IPS DF 6.9 (cell line): ENCODE data around the gene ENAH.
"Not testable (repeated sequence)": the region's sequence is repeated elsewhere in the genome, so short reads cannot be mapped to it uniquely, and the experiment has no call there.

Experiments
- DNase-seq: peaks from one replicate; pipeline ENCODE4 v3.0.0-alpha.2; 2013; ENCODE audit warnings: low read depth, low spot score
- H3K27ac ChIP-seq: one replicate; pipeline ENCODE4 v1.5.1; 2013; ENCODE audit warnings: low read length, control low read depth
- H3K27me3 ChIP-seq: 2 replicates; pipeline ENCODE4 v1.6.1; 2013; ENCODE audit warnings: mild to moderate bottlenecking, low read length; ENCODE audit not compliant: control insufficient read depth, insufficient read depth
- H3K36me3 ChIP-seq: 2 replicates; pipeline ENCODE4 v1.6.1; 2013; ENCODE audit warnings: low read length; ENCODE audit not compliant: control insufficient read depth, insufficient read depth
- H3K4me1 ChIP-seq: 2 replicates; pipeline ENCODE4 v1.6.1; 2013; ENCODE audit warnings: low read length; ENCODE audit not compliant: control insufficient read depth, insufficient read depth
- H3K4me3 ChIP-seq: 2 replicates; pipeline ENCODE4 v1.5.1; 2013; ENCODE audit warnings: mild to moderate bottlenecking, low read length
- H3K9me3 ChIP-seq: 2 replicates; pipeline ENCODE4 v1.6.1; 2013; ENCODE audit warnings: low read length, inconsistent platforms; ENCODE audit not compliant: control insufficient read depth, insufficient read depth
- WGBS: extraction: QIAGEN DNeasy Blood & Tissue Kit; methylation state at CpG from one replicate; pipeline ENCODE4 v1.1.7; 2013; ENCODE audit warnings: mixed read lengths, missing lambda C conversion rate; ENCODE audit not compliant: insufficient read length, insufficient coverage; 5-methylcytosine and 5-hydroxymethylcytosine counted together

Gene ENAH

GRCh38 chr1:225644666-225645065 lies 8.3 kb downstream of the ENAH start:
- H3K4me1 ChIP-seq, result no peaks in the 10 kb centered on the region
- H3K4me3 ChIP-seq, result no peak overlapping the region
- no peaks in the 10 kb centered on the region for H3K36me3 ChIP-seq
- WGBS, result no CpG with 5 or more reads among the region's 1 CpG
- no peaks in the 10 kb centered on the region for H3K9me3 ChIP-seq
- DNase-seq, result no peak
- no peak overlapping the region for H3K27ac ChIP-seq
- H3K27me3 ChIP-seq, result no peaks in the 10 kb centered on the region

GRCh38 chr1:225642177-225642576 lies 10.7 kb downstream of the ENAH start:
- no peaks in the 10 kb centered on the region for H3K27me3 ChIP-seq
- H3K4me1 ChIP-seq, result no peaks in the 10 kb centered on the region
- no peak overlapping the region for H3K4me3 ChIP-seq
- no peaks in the 10 kb centered on the region for H3K9me3 ChIP-seq
- no CpG with 5 or more reads among the region's 4 CpGs for WGBS
- no peaks in the 10 kb centered on the region for H3K36me3 ChIP-seq
- H3K27ac ChIP-seq, result no peak overlapping the region
- no peak for DNase-seq

- Histone ChIP-seq H3K4me1 (no peaks in the 10 kb centered on the region), H3K27ac (no peak overlapping the region), H3K36me3 (no peaks in the 10 kb centered on the region), H3K27me3 (no peaks in the 10 kb centered on the region), H3K4me3 (no peak overlapping the region), H3K9me3 (no peaks in the 10 kb centered on the region)
- no peak for DNase-seq
- WGBS, result no CpG with 5 or more reads among the region's 1 CpG
Observed at GRCh38 chr1:225638853-225639252, 14.1 kb downstream of the ENAH start.

- Histone ChIP-seq H3K36me3 (no peaks in the 10 kb centered on the region), H3K27ac (no peak overlapping the region), H3K27me3 (no peaks in the 10 kb centered on the region), H3K9me3 (no peaks in the 10 kb centered on the region), H3K4me3 (no peak overlapping the region), H3K4me1 (no peaks in the 10 kb centered on the region)
- no peak for DNase-seq
- no CpG with 5 or more reads among the region's 3 CpGs for WGBS
Observed at GRCh38 chr1:225637651-225638199, 15.2 kb downstream of the ENAH start.

- H3K4me3 ChIP-seq, H3K4me1 ChIP-seq, H3K9me3 ChIP-seq, H3K27ac ChIP-seq, H3K27me3 ChIP-seq, H3K36me3 ChIP-seq, DNase-seq: not testable (repeated sequence)
- WGBS, result no CpG with 5 or more reads among the region's 8 CpGs
Observed at GRCh38 chr1:225636992-225637391, 15.9 kb downstream of the ENAH start.

GRCh38 chr1:225635649-225636048 lies 17.3 kb downstream of the ENAH start:
- no peak overlapping the region for H3K4me3 ChIP-seq
- no peaks in the 10 kb centered on the region for H3K27me3 ChIP-seq
- H3K4me1 ChIP-seq, result no peaks in the 10 kb centered on the region

GRCh38 chr1:225632836-225633235 lies 20.1 kb downstream of the ENAH start:
- not testable (repeated sequence) for H3K4me1 ChIP-seq, H3K9me3 ChIP-seq, H3K27me3 ChIP-seq, H3K36me3 ChIP-seq, DNase-seq, H3K27ac ChIP-seq, H3K4me3 ChIP-seq
- no CpG with 5 or more reads among the region's 4 CpGs for WGBS

More at GRCh38 chr1:225635649-225636048, 17.3 kb downstream of the ENAH start:
- H3K36me3 ChIP-seq, result no peaks in the 10 kb centered on the region
- H3K27ac ChIP-seq, result no peak overlapping the region
- no peak for DNase-seq
- no peaks in the 10 kb centered on the region for H3K9me3 ChIP-seq

- Histone ChIP-seq H3K27me3 (no peaks in the 10 kb centered on the region), H3K36me3 (no peaks in the 10 kb centered on the region), H3K4me3 (no peak overlapping the region), H3K4me1 (peaks cover 2% of the 10 kb centered on the region; the same call in 1 of the 2 replicates), H3K9me3 (no peaks in the 10 kb centered on the region), H3K27ac (no peak overlapping the region)
- DNase-seq, result no peak
- no CpG with 5 or more reads among the region's 6 CpGs for WGBS
Observed at GRCh38 chr1:225631021-225631663, 21.8 kb downstream of the ENAH start.

- Histone ChIP-seq H3K36me3 (no peaks in the 10 kb centered on the region), H3K27ac (no peak overlapping the region), H3K9me3 (no peaks in the 10 kb centered on the region), H3K27me3 (no peaks in the 10 kb centered on the region), H3K4me3 (no peak overlapping the region), H3K4me1 (peaks cover 2% of the 10 kb centered on the region; the same call in 1 of the 2 replicates)
- no peak for DNase-seq
- WGBS, result no CpG with 5 or more reads among the region's 3 CpGs
Observed at GRCh38 chr1:225629483-225629882, 23.4 kb downstream of the ENAH start.

GRCh38 chr1:225628794-225629193 lies 24.1 kb downstream of the ENAH start:
- no CpG with 5 or more reads among the region's 13 CpGs for WGBS
- H3K9me3 ChIP-seq, H3K36me3 ChIP-seq, DNase-seq, H3K27ac ChIP-seq, H3K4me3 ChIP-seq, H3K27me3 ChIP-seq, H3K4me1 ChIP-seq: not testable (repeated sequence)

- H3K4me1 ChIP-seq, result peaks cover 2% of the 10 kb centered on the region; the same call in 1 of the 2 replicates
- H3K9me3 ChIP-seq, result no peaks in the 10 kb centered on the region
- no peaks in the 10 kb centered on the region for H3K27me3 ChIP-seq
- WGBS, result no CpG with 5 or more reads among the region's 2 CpGs
- no peak for DNase-seq
- no peaks in the 10 kb centered on the region for H3K36me3 ChIP-seq
- no peak overlapping the region for H3K4me3 ChIP-seq
- H3K27ac ChIP-seq, result no peak overlapping the region
Observed at GRCh38 chr1:225627304-225627947, 25.5 kb downstream of the ENAH start.
